Right kidney (tissue), 1 donor: Measurements from ENCODE around the gene TEX29.

Experiments
- DNase-seq: peaks from one replicate; pipeline ENCODE4 v3.0.0-alpha.2; 2016

Gene TEX29

DNA sequence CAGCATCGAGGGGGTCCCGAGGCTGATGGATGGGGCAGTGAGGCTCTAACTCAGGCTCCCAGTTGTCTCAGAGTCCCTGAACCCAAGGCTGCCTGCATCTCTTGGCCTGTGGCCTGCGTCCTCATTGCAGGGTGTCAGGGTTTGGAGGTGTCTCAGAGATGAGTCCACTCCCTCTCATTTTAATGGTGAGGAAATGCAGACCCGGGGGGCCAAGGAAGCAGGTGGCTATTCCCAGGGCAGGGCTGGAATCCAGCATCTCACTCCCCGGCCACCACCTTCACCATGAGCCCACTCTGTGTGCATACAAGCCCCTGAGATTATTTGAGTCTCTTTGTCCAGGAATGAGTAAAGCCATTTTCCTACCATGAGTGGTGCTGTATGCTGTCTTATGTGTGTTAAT is 21.4 kb downstream of the TEX29 start:
- DNase-seq, result no peak

DNA sequence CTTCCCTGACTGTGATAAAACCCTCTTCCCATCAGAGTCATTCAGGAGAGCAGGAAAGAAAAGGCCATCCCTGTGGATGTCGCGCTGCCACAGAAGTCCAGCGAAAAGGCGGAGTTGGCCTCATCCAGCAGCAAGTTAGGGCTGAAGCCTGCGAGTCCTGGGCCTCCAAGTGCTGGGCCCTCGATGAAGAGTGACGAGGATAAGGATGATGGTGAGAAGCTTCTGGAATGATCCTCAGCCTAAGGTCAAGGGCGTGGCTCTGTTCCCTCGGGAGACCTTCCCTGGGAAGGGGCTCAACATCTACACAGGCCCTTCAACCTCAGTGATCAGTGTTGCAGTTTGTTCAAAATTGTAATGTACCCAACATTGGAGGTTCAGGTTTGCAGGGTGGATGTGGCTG is 22.3 kb downstream of the TEX29 start:
- DNase-seq, result no peak

DNA sequence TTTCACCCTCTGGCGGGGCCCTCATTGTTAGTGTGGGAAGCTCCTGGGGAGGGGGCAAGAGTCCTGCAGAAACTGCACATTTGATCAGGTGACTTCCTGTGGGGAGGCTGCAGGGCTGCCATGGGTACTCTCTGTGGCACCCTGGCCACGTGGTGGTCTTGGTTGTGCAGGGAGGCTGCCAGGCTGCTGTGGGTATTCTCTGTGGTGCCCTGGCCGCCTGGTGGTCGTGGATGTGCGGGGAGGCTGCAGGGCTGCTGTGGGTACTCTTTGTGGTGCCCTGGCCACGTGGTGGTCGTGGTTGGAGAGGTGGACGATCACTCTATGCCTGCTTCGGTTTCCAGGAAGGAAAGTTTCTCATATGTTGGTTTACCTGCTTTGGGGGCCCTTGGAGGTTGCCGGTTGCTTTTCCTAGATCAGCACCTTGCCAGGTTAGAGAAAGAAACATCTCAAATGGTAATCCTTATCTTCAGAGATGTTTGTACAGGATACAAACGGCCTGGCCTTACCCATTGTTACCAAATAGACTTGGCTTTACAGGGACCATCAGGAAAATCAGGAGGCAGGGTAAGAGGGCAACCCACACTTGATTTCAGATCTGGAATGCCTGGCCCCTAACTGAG is 22.9 kb downstream of the TEX29 start:
- DNase-seq, result no peak

DNA sequence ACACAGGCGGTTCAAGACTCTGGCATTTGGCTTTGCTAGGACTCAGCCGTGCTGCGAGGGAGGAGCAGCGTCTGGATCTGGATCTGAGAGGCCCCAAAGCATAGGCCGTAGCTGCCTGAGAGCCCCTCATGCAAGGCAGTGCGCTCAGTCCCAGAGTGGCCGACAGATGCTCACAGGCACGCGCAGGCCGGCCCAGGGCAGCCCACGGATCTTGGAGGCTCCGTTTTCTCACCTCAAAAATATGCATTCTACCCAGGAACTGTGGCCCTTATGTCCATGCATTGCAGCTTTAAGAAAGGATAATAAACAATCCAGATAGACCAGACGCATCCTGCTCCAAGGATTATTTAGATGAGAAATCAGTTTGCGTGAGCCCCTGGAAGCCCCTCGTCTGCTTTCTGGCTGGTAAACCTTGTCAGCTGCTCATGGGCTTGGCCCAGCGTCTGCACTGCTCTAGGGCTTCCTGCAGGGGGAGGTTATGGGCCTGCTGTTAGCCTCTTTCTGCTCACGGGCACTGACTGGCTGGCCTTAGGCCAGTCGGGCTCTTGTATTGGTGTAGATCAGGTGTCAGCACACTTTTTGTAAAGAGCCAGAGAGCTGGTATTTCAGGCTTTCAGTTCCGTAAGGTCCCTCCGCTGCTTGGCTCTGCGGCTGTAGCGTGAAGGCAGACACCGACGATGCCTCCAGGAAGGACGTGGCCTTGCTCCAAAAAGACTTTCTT is 24.2 kb downstream of the TEX29 start:
- DNase-seq, result no peak

DNA sequence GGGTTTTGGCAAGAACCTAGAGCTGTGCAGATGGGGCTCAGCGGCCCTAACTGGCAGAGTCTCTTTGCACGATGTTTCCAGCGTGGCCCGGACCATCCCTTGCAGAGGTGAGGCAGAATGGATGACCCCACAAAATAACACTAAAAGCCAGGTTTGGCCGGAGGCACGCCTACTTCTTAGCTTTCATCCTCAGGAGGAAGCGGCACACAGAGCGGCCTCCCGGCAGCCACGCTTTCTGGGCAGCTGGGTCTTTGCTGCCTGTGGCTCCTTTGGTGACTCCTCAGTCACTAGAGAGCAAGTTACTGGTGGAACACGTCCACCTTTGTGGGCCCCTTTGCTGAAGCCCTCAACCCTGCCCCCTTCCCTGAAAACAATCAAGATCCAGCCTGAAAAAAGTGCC is 25.2 kb downstream of the TEX29 start:
- no peak for DNase-seq

DNA sequence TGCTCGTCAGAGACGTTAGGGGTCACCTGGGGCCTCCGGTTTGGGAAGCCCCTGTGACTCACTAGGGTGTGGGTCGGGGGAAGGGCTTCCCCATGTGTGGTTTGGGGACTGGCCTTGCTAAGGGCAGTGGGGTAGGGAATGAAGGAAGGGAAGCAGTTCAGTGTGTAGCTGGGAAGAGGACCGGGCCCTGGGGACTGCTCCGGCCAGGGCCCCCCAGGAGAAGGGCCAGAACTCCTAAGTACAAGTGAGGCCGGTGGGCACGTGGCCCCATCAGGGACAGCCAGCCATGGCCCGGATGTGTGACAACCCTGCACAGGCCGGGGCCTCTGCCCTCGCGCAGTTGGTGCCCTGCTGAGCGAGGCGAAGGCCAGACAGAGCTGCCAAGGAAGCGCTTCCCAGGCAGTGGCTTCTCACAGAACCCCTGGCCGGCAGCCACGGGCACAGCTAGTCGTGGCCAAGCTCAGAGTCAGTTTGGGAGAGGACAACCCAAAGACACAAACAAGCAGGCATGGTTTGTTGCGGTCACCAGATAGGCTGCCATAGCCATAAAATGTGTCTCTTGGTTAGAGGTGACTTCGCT is 25.7 kb downstream of the TEX29 start:
- no peak for DNase-seq

DNA sequence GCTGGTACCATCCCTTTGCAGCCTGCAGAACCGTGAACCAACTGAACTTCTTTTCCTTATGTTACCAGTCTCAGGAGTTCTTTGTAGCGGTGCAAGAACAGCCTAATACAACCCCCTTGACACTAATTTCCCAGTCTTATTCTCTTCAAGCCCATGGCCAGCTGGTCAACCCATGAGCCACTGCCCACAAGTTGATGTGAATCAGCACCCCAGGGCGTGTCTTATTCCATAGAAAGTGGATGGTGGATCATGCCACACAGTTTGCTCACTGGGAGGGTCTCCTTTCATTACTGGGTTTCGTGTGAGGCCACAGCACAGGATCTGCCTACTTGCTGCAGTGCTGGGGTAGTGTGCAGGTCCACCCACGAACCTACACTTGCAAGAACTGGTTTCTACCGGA is 27.0 kb downstream of the TEX29 start:
- DNase-seq, result no peak

DNA sequence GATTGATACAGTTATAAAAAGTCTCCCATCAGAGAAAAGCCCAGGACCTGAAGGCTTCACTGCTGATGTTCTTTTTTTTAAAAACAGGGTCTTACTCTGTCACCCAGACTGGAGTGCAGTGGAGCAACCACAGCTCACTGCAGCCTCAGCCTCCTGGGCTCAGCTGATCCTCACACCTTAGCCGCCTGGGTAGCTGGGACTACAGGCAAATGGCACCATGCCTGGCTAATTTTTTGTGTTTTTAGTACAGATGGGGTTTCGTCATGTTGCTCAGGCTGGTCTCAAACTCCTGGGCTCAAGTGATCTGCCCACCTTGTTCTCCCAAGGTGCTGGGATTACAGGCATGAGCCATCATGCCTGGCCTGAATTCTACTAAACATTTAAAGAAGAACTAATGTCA is 33.1 kb downstream of the TEX29 start:
- DNase-seq, result no peak

DNA sequence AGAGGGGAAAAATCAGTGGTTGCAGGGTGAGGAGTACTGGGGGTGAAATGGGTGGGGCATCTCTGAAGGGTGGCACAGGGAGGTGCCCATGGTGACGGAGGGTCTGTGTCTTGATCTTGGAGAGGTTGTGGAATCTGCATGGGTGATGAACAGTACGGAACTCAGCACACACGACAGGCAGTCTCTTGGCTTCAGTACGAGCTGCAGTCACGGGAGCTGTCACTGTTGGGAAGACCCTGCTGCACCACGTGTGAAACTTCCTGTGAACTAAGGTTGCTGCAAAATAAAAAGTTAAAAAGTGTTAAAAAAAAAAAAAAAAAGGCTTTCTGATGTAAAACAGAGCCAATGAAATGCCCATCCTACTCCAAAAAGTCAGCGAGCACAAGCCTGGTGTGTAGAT is 34.3 kb downstream of the TEX29 start:
- no peak for DNase-seq

DNA sequence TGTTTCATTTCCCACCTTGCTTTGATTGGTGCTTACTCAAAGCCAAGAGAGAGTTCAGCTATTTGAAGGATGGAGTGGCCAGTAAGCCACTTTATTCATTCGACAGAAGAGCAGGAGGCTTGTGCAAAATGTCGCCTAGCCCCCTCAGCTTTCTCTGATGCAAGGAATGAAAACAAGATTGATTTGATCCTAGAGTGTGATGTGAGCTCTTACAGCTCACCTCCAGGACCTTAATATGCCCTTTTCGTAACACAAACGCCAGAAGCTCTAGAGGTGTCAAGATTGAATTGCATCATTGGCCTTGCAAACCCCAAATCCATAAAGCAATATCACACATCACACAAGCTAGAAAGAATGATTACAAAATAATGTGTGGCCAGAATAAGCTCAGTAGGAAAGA is 36.4 kb downstream of the TEX29 start:
- DNase-seq, result no peak

DNA sequence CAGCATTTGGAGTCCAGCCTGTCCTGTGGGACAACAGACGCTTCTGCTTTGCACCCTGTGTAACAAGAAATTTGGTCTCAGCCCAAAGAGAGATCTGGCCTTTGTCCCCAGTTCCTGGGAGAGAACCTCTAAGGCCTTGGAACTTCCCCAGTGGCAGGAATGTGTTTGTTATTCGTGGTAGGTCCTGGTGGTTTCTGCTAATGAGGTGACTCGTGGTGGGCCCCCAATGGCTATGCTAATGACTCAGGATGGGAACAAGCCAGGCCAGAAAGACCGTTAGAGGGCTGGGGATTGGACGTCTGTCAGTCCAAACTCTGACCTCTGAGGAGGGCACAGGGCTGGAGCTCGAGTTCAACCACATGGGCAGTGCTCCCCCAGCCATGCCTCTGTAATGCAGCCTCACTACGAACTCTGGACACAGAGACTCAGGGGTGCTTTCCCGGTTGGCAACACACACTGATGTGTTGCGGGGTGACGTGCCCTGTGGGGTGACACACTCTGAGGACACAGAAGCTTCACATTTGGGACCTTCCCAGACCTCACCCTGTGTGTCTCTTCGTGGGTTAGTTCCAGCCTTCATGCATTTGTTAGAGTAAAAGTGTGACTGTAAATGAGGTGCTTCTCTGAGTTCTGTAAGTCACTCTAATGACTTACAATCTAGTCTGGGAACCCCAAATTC is 38.9 kb downstream of the TEX29 start:
- DNase-seq, result no peak

DNA sequence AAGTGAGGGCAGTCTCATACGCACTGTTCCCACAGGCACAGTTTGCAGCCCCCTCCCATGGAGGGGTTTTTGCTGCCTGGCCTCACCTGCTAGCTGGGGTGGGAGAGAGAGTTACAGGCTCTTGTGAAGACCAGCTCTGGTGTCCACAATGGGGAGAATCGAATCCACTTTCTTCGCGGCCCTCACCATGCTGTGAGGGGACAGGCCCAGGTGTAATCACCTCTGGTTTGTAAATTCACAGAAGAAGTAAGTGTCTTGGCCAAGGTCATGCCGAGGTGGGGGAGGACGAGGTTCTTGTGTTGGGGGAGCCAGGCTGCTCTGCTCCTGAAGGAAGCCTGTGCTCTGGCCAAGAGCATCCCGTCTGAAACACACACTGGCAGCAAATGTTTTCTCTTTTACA is 39.5 kb downstream of the TEX29 start:
- DNase-seq, result no peak

DNA sequence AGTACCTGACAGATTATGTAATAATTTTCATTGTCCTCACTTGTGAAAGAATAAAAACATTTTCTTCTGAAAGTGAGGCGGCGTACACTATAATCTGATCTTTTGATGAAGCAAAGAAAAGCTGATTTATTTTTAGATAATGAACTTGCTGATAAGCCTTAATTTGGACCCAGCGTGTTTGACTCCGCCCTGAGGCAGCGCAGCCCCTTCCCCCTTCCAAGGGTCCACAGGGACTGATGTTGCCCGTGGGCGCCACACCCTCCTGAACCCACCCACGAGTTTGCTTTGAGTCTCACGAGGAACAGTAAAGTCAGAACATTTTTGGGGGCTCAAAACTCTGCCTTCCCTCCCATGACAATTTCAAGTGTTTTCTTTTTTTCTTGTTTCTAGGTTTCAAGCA is 40.0 kb downstream of the TEX29 start:
- no peak for DNase-seq

DNA sequence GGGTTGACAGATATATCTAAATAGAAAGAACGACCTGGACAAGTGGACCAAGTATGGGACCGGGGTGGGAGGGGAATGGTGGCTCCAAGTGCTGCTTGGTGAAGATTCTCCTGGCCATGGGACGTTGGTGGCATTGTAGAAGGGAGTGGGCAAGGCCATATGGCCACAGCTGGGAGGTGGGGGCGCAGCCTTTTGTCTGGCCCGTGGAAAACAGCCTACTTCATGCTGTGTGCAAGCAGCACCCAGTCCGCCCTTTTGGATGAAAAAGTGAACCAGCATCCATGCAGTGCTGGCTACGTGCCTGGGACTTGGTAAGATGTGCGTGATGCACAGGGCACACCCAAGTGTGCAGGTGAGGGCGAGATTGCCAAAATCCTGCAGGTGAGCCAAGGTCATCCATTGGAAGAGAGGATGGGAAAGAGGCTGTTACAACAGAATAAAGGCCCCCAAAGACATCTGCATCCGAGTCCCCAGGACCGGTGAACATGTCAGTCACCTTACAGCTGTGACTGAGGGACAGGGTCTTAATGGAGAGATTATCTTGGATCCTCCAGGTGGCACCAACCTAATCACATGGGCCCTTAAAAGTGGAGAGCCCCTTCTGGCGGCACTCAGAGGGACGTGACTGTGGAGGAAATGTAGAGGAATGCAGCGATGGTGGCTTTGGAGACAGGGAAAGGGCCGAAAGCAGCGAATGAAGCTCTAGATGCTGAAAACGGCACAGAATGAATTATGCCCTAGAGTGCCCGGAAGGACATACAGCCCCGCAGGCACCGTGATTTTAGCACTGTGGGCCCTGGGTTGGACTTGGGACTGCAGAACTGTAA is 40.8 kb downstream of the TEX29 start:
- no peak for DNase-seq

DNA sequence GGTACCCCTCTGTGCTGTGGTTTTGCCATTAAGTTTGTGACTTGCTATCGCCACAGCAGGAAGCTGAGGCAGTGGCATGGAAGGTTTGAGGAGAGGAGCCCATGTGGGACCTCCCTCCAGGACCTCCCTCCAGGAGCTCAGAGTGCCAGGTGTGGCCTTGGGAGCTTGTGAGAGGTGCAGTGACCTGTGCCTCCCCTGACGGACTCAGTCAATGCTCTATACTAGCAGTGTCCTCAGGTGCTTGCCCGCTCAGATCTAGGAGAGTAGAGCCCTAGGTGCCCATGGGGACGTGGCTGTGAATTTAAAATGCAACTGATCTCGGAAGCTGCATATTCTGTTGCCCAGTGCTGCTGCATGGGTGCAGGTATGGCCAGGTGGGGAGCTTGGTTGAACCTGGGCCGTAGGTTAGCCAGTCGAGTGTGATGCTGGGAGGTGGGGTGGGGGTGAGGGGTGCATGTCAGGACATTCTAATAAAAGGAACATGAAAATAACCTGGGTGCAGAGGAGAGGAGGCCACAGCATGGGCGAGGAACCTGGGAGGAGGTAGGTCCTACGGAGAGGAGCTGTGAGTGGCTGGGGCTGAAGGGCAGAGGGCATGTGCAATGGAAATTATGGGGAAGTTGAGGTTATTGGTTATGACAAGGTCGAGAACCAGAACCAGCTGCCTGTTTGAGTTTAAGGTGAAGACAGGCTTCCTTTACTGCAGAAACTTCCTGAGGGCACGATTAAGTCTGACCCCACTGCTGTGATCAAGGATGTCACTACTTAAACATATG is 41.6 kb downstream of the TEX29 start:
- no peak for DNase-seq

DNA sequence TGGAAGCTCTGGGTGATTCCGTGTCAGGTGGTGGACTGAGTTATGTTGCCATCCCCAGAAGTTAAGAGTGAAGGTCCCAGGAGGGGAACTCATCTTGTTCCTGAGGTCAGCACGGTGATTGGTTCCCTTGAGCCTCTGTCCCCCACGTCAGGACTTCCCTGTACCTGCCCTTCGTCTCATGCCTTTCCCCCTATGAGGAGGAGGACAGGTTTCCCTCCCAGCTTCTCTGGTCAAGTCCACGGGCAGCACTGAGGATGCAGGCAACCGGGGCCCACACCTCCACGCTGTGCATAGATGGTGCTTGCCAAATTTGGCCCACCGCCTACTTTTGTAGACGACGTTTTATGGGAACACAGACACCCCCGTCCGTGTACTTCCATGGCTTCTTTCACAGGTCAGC is 42.7 kb downstream of the TEX29 start:
- DNase-seq, result no peak

DNA sequence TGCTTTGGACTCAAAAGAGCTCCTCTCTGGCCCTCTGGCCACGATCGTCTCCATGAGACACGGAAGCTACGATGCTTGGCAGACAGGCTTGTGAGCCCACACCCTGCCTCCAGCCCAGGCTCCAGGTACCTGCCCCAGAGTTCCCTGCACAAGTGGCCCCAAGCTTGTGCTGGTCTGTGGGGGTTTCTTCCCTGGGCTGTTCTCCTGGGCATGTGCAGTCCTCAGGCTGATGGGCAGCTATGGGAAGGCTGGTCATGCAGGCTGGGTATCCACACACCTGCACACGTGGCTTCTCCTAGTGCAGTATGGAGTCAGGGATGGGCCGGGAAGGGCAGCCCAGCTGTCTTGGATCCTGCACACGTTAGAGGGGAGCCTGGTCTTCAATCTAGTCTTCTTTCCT is 43.1 kb downstream of the TEX29 start:
- DNase-seq, result no peak

DNA sequence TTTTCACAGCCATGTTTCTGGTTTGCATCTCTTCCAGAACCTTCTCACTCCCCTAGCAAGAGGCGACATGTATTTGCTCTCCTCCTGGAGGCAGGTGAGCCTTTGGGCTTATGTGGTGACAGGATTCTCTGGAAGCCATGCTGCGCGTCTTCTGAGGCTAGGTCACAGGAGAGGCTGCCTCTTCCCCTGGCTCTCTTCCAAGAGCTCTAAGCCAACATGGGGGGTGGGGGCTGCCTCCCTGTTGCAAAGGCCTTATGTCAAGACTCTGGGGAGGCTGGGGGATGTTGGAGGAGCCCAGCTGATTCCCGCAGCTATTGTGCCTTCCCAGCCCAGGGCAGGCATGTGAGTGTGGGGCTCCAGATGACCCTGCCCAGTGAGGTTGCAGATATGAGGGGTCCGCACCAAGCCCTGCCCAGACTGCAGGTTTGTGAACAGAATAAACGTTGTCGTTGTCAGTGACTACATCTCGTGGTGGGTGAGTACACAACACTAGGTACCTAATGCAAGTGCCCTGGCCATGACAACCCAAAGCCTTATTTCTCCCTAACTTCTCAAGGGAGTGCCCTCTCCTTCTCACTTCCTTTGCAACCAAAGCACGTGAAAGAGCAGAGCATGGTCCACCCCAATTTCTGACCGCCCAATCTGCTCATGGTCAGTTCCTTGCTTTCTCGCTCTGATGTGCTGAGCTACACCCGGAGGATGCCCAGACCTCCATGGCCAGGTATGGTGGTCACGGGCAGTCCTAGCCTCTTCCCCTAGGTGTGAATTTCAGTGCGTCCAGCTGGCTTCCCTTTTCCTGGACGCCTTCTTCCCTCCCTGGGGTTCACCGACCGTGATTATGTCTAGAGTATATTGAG is 44.9 kb downstream of the TEX29 start:
- no peak for DNase-seq

DNA sequence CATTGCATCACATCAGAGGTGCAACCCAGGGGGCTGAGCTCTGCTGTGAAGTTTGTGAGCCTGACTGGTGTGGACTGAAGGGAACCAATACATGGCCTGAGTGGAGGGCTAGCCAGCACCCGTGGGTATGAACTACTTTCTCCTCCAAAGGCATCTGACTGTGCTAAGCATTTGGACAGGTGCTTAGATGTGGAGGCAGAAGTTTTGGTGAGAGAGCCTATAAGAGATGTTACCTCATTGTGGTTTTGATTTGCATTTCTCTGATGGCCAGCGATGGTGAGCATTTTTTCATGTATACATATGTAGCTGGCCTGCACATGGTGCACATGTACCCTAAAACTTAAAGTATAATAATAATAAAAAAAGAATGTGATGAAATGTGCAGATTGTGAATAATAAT is 46.9 kb downstream of the TEX29 start:
- DNase-seq, result no peak

DNA sequence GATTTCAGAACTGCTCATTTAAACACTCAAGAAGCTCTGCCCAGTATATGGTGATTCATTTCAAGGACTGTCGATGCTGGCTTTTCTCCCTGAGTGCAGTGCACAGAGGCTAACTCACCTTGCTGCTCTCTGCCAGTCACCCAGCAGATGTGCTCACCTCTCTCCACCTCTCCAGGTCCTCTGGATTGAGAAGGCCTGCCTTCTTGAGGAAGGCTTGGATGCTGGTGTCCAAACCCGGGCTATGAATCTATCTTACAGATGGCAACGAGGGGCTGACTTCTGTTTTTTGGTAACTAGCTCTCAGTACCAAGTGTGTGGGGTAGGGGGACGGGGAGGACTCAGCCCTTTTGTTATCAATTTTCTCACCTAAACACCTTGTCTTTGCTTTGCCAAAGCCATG is 47.6 kb downstream of the TEX29 start:
- no peak for DNase-seq

DNA sequence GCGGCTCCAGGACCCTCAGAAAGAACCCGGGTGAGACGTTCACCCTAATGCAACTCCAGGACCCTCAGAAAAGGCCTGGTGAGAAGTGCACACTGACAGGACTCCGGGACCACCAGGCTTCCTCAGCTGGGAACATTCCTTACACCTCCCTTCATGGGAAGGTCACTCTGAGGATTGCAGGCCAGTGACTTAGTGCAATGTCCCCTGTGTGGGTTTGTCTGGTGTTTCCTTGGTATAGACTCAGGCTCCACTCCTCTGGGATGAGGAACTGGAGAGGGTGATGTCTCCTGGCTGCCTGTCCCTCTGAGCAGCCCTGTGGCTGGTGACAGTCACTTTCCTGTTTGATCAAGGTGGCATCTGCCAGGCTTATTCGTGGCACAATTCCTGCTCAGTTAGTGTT is 49.7 kb downstream of the TEX29 start:
- no peak for DNase-seq
